IMR-90 (cell line): ENCODE data around the gene TMPRSS9. TPM values are rescaled to one million over a fixed set of nuclear protein-coding genes. Genes with fewer than 3 reads are reported as not detected.

Source experiments
- ATAC-seq: fragments of 200-7000 bp; cut with Tn5 transposase; 2 replicates; pipeline ENCODE4 v1.9.1; 2020; ENCODE audit warnings: low read depth, mild to moderate bottlenecking, moderate library complexity
- BruUV-seq: library from RNA; stranded (reverse); fragments of 400-500 nt; replicated peaks from 2 replicates; lab custom pipeline; 2021; lab: Mats Ljungman, UMichigan
- CTCF ChIA-PET: fragments of 300-600 bp; formaldehyde crosslinking; extraction: SDS; loops from one replicate; lab custom pipeline; 2021; ENCODE audit warnings: antibody characterized with exemption; lab: Yijun Ruan, JAX
- POLR2A ChIA-PET: fragments of 300-600 bp; sonication (Branson Sonifier 250); formaldehyde crosslinking; loops from one replicate; lab custom pipeline; 2022; ENCODE audit warnings: antibody characterized with exemption; ENCODE audit not compliant: unreplicated experiment; lab: Charles Lee
- DNase-seq: peaks from one replicate; pipeline ENCODE4 v3.0.0; 2013
- H2AFZ ChIP-seq: replicated peaks from 2 replicates; pipeline ENCODE3; 2013; ENCODE audit warnings: low read length, mild to moderate bottlenecking; ENCODE audit not compliant: poor library complexity
- H2AK5ac ChIP-seq: 2 replicates; pipeline ENCODE4 v1.6.1; 2013; ENCODE audit warnings: low read depth, low read length, inconsistent platforms
- H2AK9ac ChIP-seq: replicated peaks from 2 replicates; pipeline ENCODE3; 2013; ENCODE audit warnings: mild to moderate bottlenecking, low read depth, low read length, moderate library complexity; ENCODE audit not compliant: poor library complexity
- H2BK120ac ChIP-seq: 2 replicates; pipeline ENCODE4 v1.6.1; 2013; ENCODE audit warnings: low read depth, low read length, inconsistent platforms
- H2BK15ac ChIP-seq: 3 replicates; pipeline ENCODE4 v1.6.1; 2013; ENCODE audit warnings: low read depth, low read length, inconsistent platforms
- H2BK20ac ChIP-seq: 2 replicates; pipeline ENCODE4 v1.6.1; 2013; ENCODE audit warnings: low read depth, mild to moderate bottlenecking, inconsistent platforms, low read length, moderate library complexity
- H2BK5ac ChIP-seq: 2 replicates; pipeline ENCODE4 v1.6.1; 2013; ENCODE audit warnings: mild to moderate bottlenecking, low read depth, low read length, inconsistent platforms; ENCODE audit not compliant: poor library complexity, severe bottlenecking
- H3K14ac ChIP-seq: replicated peaks from 2 replicates; pipeline ENCODE4 v1.6.1; 2013; ENCODE audit warnings: low read depth, low read length, inconsistent platforms
- H3K18ac ChIP-seq: 2 replicates; pipeline ENCODE4 v1.6.1; 2013; ENCODE audit warnings: low read depth, low read length, control low read depth
- H3K23ac ChIP-seq: 2 replicates; pipeline ENCODE4 v1.6.1; 2013; ENCODE audit warnings: low read depth, low read length, inconsistent platforms
- H3K27ac ChIP-seq: 2 replicates; pipeline ENCODE4 v1.5.1; 2013; ENCODE audit warnings: mild to moderate bottlenecking, control low read depth, low read length; ENCODE audit not compliant: insufficient read depth
- H3K27me3 ChIP-seq: 2 replicates; pipeline ENCODE4 v1.6.1; 2013; ENCODE audit warnings: low read length; ENCODE audit not compliant: control insufficient read depth, insufficient read depth
- H3K36me3 ChIP-seq: 2 replicates; pipeline ENCODE4 v1.6.1; 2013; ENCODE audit warnings: low read length, mixed read lengths; ENCODE audit not compliant: control insufficient read depth, insufficient read depth
- H3K4ac ChIP-seq: 2 replicates; pipeline ENCODE4 v1.6.1; 2013; ENCODE audit warnings: low read depth, low read length, inconsistent platforms
- H3K4me1 ChIP-seq: 2 replicates; pipeline ENCODE4 v1.6.1; 2013; ENCODE audit warnings: low read length, mixed read lengths; ENCODE audit not compliant: control insufficient read depth, insufficient read depth
- H3K4me2 ChIP-seq: 2 replicates; pipeline ENCODE4 v1.6.1; 2013; ENCODE audit warnings: low read depth, mild to moderate bottlenecking, control low read depth, low read length, moderate library complexity
- H3K4me3 ChIP-seq: 2 replicates; pipeline ENCODE4 v1.5.1; 2013; ENCODE audit warnings: low read depth, mild to moderate bottlenecking, control low read depth, low read length, moderate library complexity; ENCODE audit not compliant: insufficient read depth
- H3K56ac ChIP-seq: 2 replicates; pipeline ENCODE4 v1.6.1; 2013; ENCODE audit warnings: low read length, inconsistent platforms; ENCODE audit not compliant: insufficient read depth; ENCODE audit errors: extremely low read depth
- H3K79me1 ChIP-seq, 2 experiments: 2 replicates each; pipeline ENCODE4 v1.6.1; 2013; ENCODE audit warnings: low read length in 2 of 2, inconsistent platforms in 1 of 2, low read depth in 1 of 2
- H3K9ac ChIP-seq: 2 replicates; pipeline ENCODE4 v1.6.1; 2013; ENCODE audit warnings: low read depth, low read length, control low read depth
- H3K9me1 ChIP-seq: 2 replicates; pipeline ENCODE4 v1.6.1; 2013; ENCODE audit warnings: low read length, inconsistent platforms; ENCODE audit not compliant: insufficient read depth
- H3K9me3 ChIP-seq: 2 replicates; pipeline ENCODE4 v1.6.1; 2013; ENCODE audit warnings: low read length; ENCODE audit not compliant: control insufficient read depth, insufficient read depth
- H4K20me1 ChIP-seq: 2 replicates; pipeline ENCODE4 v1.6.1; 2013; ENCODE audit warnings: low read length, inconsistent platforms; ENCODE audit not compliant: insufficient read depth
- H4K5ac ChIP-seq: 2 replicates; pipeline ENCODE4 v1.6.1; 2013; ENCODE audit warnings: mild to moderate bottlenecking, low read depth, low read length, control low read depth
- H4K8ac ChIP-seq, 2 experiments: 2 replicates each; pipeline ENCODE4 v1.6.1; 2013; ENCODE audit warnings: low read depth in 2 of 2, low read length in 2 of 2, control low read depth in 1 of 2, inconsistent platforms in 1 of 2
- H4K91ac ChIP-seq: 2 replicates; pipeline ENCODE4 v1.6.1; 2013; ENCODE audit warnings: low read depth, low read length, inconsistent platforms; ENCODE audit not compliant: insufficient read depth
- CEBPB ChIP-seq: IDR thresholded peaks from 2 replicates; pipeline ENCODE4 v1.6.1; 2012; ENCODE audit warnings: low read depth, low read length, improper control_type of control experiment
- CTCF ChIP-seq: conservative IDR thresholded peaks from 2 replicates; pipeline ENCODE4 v1.5.1; 2012; ENCODE audit warnings: mild to moderate bottlenecking, low read depth, low read length, improper control_type of control experiment
- FOS ChIP-seq: fragments of 150-350 bp; IDR thresholded peaks from 2 replicates; pipeline ENCODE4 v1.6.1; 2016; ENCODE audit warnings: low read depth, low read length
- MAFK ChIP-seq: IDR thresholded peaks from 2 replicates; pipeline ENCODE4 v1.6.1; 2012; ENCODE audit warnings: low read depth, low read length, improper control_type of control experiment
- MAZ ChIP-seq: IDR thresholded peaks from 2 replicates; pipeline ENCODE4 v1.6.1; 2012; ENCODE audit warnings: low read depth, mild to moderate bottlenecking, low read length, improper control_type of control experiment, moderate library complexity, borderline replicate concordance
- NFE2L2 ChIP-seq: fragments of 150-350 bp; IDR thresholded peaks from 2 replicates; pipeline ENCODE4 v1.6.1; 2016; ENCODE audit warnings: low read depth, mild to moderate bottlenecking, low read length
- POLR2A ChIP-seq: IDR thresholded peaks from 2 replicates; pipeline ENCODE4 v1.6.1; 2012; ENCODE audit warnings: mild to moderate bottlenecking, low read depth, low read length
- RCOR1 ChIP-seq: IDR thresholded peaks from 2 replicates; pipeline ENCODE4 v1.6.1; 2012; ENCODE audit warnings: mild to moderate bottlenecking, low read length, improper control_type of control experiment; ENCODE audit not compliant: insufficient replicate concordance
- RFX5 ChIP-seq: IDR thresholded peaks from 2 replicates; pipeline ENCODE4 v1.8.0; 2012; ENCODE audit warnings: low read depth, mild to moderate bottlenecking, low read length, moderate library complexity
- SMC3 ChIP-seq: fragments of 150-350 bp; IDR thresholded peaks from 2 replicates; pipeline ENCODE4 v1.6.1; 2016; ENCODE audit warnings: low read depth, mild to moderate bottlenecking, antibody characterized with exemption, low read length, moderate library complexity
- USF2 ChIP-seq: fragments of 150-350 bp; IDR thresholded peaks from 2 replicates; pipeline ENCODE4 v1.6.1; 2017; ENCODE audit warnings: mild to moderate bottlenecking, antibody characterized with exemption, low read length, low read depth
- WGBS, 2 experiments: methylation state at CpG; one replicate each; pipeline versions ENCODE4 v1.1.5 to v1.1.7; 2013; ENCODE audit warnings: missing lambda C conversion rate in 2 of 2; ENCODE audit not compliant: insufficient read length in 1 of 2; ENCODE audit errors: extremely low coverage in 2 of 2; 5-methylcytosine and 5-hydroxymethylcytosine counted together
- dilution Hi-C: fragments of 300-500 bp; cut with HindIII; formaldehyde crosslinking; loops from one replicate; pipeline ENCODE4 v1.14.3; 2018; ENCODE audit warnings: low sequenced_read_pairs; ENCODE audit not compliant: unreplicated experiment
- in situ Hi-C: fragments of 300-500 bp; cut with MboI; formaldehyde crosslinking; loops from 3 replicates; pipeline ENCODE4 v1.14.3; 2019; ENCODE audit warnings: low sequenced_read_pairs, inconsistent platforms, mixed read lengths
- intact Hi-C: fragments of 100-400 bp; cut with micrococcal nuclease; formaldehyde crosslinking; loops from 2 replicates; pipeline ENCODE4 v1.10.0; 2022
- polyA plus RNA-seq, 3 experiments: library from polyadenylated mRNA; depleted of rRNA; stranded (reverse); fragments of >200 nt; gene quantifications; 2 replicates each; pipeline ENCODE4 v1.2.3, GENCODE V29; 2012; ENCODE audit warnings: low replicate concordance in 1 of 3
- total RNA-seq: library from RNA; depleted of rRNA; stranded (reverse); fragments of >200 nt; gene quantifications from 2 replicates; pipeline ENCODE4 v1.2.3, GENCODE V29; 2012

TMPRSS9 gene
- total and polyA plus RNA-seq, 2 of the 4 experiments (the other 2 are of a cell fraction): not detected

- Histone ChIP-seq H3K9ac (no peak overlapping the region), H3K56ac (no peak overlapping the region), H3K4me3 (no peak overlapping the region), H3K79me1 (no peaks in the 10 kb centered on the region), H2BK5ac (no peak overlapping the region), H3K27me3 (peaks cover 30% of the 10 kb centered on the region), H4K8ac (no peak overlapping the region), H2AK9ac (no peak overlapping the region), H3K9me3 (no peaks in the 10 kb centered on the region), H3K9me1 (0 out of 2 replicates have a peak, but pooled peaks cover 2% of the 10 kb centered on the region), H3K4me2 (no peak overlapping the region), H2BK15ac (no peak overlapping the region), H3K14ac (no peak overlapping the region), H4K5ac (no peak overlapping the region), H3K18ac (no peak overlapping the region), H4K91ac (no peak overlapping the region), H4K20me1 (no peaks in the 10 kb centered on the region), H2BK20ac (no peak overlapping the region), H2AK5ac (no peak overlapping the region), H3K27ac (no peak overlapping the region), H2AFZ (no peak overlapping the region), H3K23ac (no peak overlapping the region), H3K4ac (no peak overlapping the region), H3K4me1 (no peaks in the 10 kb centered on the region), H3K36me3 (peaks cover 9% of the 10 kb centered on the region; the same call in 1 of the 2 replicates), H2BK120ac (no peak overlapping the region)
- dilution Hi-C loops: no loop called here
- 80% methylated on average over 13 of the region's 28 CpGs; no CpG with 5 or more reads in 1 of the 2 experiments for WGBS, 2 experiments
- ChIA-PET POLR2A (no interaction called here), CTCF (no interaction called here)
- ATAC-seq (no peak), DNase-seq (no peak)
- no peak for TF ChIP-seq CTCF
- no peak for TF ChIP-seq POLR2A
- no peak for TF ChIP-seq MAFK
- TF ChIP-seq FOS: no peak
- TF ChIP-seq NFE2L2: no peak
- TF ChIP-seq MAZ: no peak
- no peak for TF ChIP-seq CEBPB
- no peak for TF ChIP-seq USF2
- TF ChIP-seq RFX5: no peak
- TF ChIP-seq RCOR1: no peak
- no peak for TF ChIP-seq SMC3
- no TSS peak for BruUV-seq
- intact Hi-C loops: no loop called here
- in situ Hi-C loops: no loop called here
These were observed 1.4 kb upstream of the TMPRSS9 start for GRCh38 chr19:2358548-2359173.
